Cardiac muscle cell (in vitro differentiated cells and primary cell): ENCODE data around the gene RXFP4. TPM values are rescaled to one million over a fixed set of nuclear protein-coding genes. Genes with fewer than 3 reads are reported as not detected.

Experiments
- DNase-seq, 2 donors: peaks; one replicate each; pipeline versions ENCODE4 v3.0.0 to v3.0.0-alpha.2; 2010 to 2017; ENCODE audit warnings: low read depth in 1 of 2, low spot score in 1 of 2
- H3K27ac ChIP-seq: fragments of 200-600 bp; sonication (generic); 2 replicates; pipeline ENCODE4 v1.5.1; 2016
- H3K27me3 ChIP-seq: fragments of 200-600 bp; sonication (generic); 2 replicates; pipeline ENCODE4 v1.6.0; 2016; ENCODE audit warnings: control low read depth
- H3K36me3 ChIP-seq: fragments of 200-600 bp; sonication (generic); 2 replicates; pipeline ENCODE4 v1.5.1; 2016; ENCODE audit warnings: control low read depth
- H3K4me1 ChIP-seq: fragments of 200-600 bp; sonication (generic); 2 replicates; pipeline ENCODE4 v1.8.1; 2017; ENCODE audit warnings: low read depth, mild to moderate bottlenecking, mixed run types
- H3K4me3 ChIP-seq: fragments of 200-600 bp; sonication (generic); 2 replicates; pipeline ENCODE4 v1.5.1; 2016; ENCODE audit warnings: mild to moderate bottlenecking
- H3K9me3 ChIP-seq: fragments of 200-600 bp; sonication (generic); 2 replicates; pipeline ENCODE4 v1.5.1; 2017; ENCODE audit warnings: low read depth, mild to moderate bottlenecking, control low read depth
- CTCF ChIP-seq: IDR thresholded peaks from 2 replicates; pipeline ENCODE4 v1.5.1; 2012; ENCODE audit warnings: low read depth, mild to moderate bottlenecking, low read length
- polyA plus RNA-seq: library from polyadenylated mRNA; unstranded; fragments of >200 nt; fragmentation: Nextera tagmentation; extraction: Ambion mirVana; gene quantifications from 2 replicates; pipeline ENCODE4 v1.2.1, GENCODE V29; 2016
- total RNA-seq: library from RNA; depleted of rRNA; stranded (reverse); fragments of >200 nt; gene quantifications from 2 replicates; pipeline ENCODE4 v1.2.3, GENCODE V29; 2016

The RXFP4 gene
- total and polyA plus RNA-seq, 2 experiments from 2014 or later = 0.33 TPM; not detected in 1

- H3K4me1 ChIP-seq = no peaks in the 10 kb centered on the region
- peak; percentile 99 for TF ChIP-seq CTCF
- peak; percentile 76 to 82 for DNase-seq
- no peak overlapping the region for H3K4me3 ChIP-seq
- H3K27me3 ChIP-seq = no peaks in the 10 kb centered on the region
- H3K9me3 ChIP-seq = no peaks in the 10 kb centered on the region
- no peaks in the 10 kb centered on the region for H3K36me3 ChIP-seq
- no peak overlapping the region for H3K27ac ChIP-seq
Measured at GRCh38 chr1:155989242-155990004, 48.0 kb downstream of the RXFP4 start.

DNA sequence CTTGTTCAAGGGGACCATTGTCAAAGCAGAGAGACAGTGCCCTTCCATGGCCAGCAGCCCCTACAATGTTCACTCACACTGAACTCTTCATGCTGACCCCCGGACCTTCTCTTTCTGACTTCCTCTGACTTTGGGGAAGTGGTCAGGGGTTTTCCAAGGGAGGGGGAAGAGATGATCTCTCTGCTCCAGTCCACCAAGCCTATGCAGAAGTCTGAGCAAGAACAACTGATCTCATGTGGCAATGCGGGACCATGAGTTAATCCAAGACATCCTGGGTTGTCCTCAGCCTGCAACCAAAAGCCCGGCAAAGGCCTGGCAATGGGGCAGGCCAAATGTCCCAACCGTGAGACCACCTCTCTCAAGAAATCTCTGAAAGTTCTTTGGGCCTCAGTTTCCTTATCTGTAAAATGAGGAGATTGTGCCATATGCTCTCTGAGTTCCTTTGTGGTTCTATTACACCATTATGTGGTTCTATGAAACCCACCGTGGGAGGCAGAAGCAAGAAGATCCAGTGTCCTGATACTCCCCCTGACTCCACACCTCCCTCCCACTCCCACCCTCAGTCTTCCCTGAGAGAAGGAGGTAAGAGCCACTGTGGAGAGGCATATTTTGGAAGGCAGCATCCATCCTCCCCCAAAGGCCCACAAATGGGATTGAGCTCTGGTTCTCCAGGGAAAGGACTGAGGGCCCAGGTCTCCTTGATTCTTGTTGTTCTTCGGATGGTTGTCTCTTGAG lies 48.7 kb downstream of the RXFP4 start:
- no peak overlapping the region for H3K4me3 ChIP-seq
- no peak for TF ChIP-seq CTCF
- no peak overlapping the region for H3K27ac ChIP-seq
- no peaks in the 10 kb centered on the region for H3K4me1 ChIP-seq
- DNase-seq = no peak
- H3K36me3 ChIP-seq = no peaks in the 10 kb centered on the region
- H3K27me3 ChIP-seq = no peaks in the 10 kb centered on the region
- H3K9me3 ChIP-seq = no peaks in the 10 kb centered on the region

Other genes with a start within 250 kb of the RXFP4 start
- 19.9 and 26.4 TPM in 2 replicates for gene GON4L, start 84.4 kb upstream of the RXFP4 start, total RNA-seq
- gene GON4L, start 84.4 kb upstream of the RXFP4 start, polyA plus RNA-seq = 42.0 and 44.4 TPM in 2 replicates
- 2.1 and 2.5 TPM in 2 replicates for gene SYT11, start 82.1 kb upstream of the RXFP4 start, total RNA-seq
- gene SYT11, start 82.1 kb upstream of the RXFP4 start, polyA plus RNA-seq = 1.4 and 2.3 TPM in 2 replicates
- 29.1 and 48.7 TPM in 2 replicates for gene RIT1, start 30.3 kb upstream of the RXFP4 start, total RNA-seq
- 40.6 and 54.2 TPM in 2 replicates for gene RIT1, start 30.3 kb upstream of the RXFP4 start, polyA plus RNA-seq
- 61.0 and 86.4 TPM in 2 replicates for gene KHDC4, start 7.2 kb upstream of the RXFP4 start, total RNA-seq
- gene KHDC4, start 7.2 kb upstream of the RXFP4 start, polyA plus RNA-seq = 26.6 and 31.5 TPM in 2 replicates
- 89.4 and 126 TPM in 2 replicates for gene ARHGEF2, start 36.9 kb downstream of the RXFP4 start, total RNA-seq
- gene ARHGEF2, start 36.9 kb downstream of the RXFP4 start, polyA plus RNA-seq = 38.6 and 54.9 TPM in 2 replicates
- 119 and 198 TPM in 2 replicates for gene SSR2, start 79.3 kb downstream of the RXFP4 start, total RNA-seq
- gene SSR2, start 79.3 kb downstream of the RXFP4 start, polyA plus RNA-seq = 174 and 188 TPM in 2 replicates
- gene UBQLN4, start 112.2 kb downstream of the RXFP4 start, total RNA-seq = 43.1 and 51.0 TPM in 2 replicates
- gene UBQLN4, start 112.2 kb downstream of the RXFP4 start, polyA plus RNA-seq = 29.2 and 38.5 TPM in 2 replicates
- 75.5 and 116 TPM in 2 replicates for gene LAMTOR2, start 113.1 kb downstream of the RXFP4 start, total RNA-seq
- gene LAMTOR2, start 113.1 kb downstream of the RXFP4 start, polyA plus RNA-seq = 199 and 208 TPM in 2 replicates
- gene RAB25, start 119.5 kb downstream of the RXFP4 start, total RNA-seq = 1.6 and 3.1 TPM in 2 replicates
- 2.1 and 2.4 TPM in 2 replicates for gene RAB25, start 119.5 kb downstream of the RXFP4 start, polyA plus RNA-seq
- gene MEX3A, start 140.8 kb downstream of the RXFP4 start, total RNA-seq = 48.8 and 58.6 TPM in 2 replicates
- gene MEX3A, start 140.8 kb downstream of the RXFP4 start, polyA plus RNA-seq = 17.2 and 24.8 TPM in 2 replicates
- gene LMNA, start 173.1 kb downstream of the RXFP4 start, total RNA-seq = 128 and 139 TPM in 2 replicates
- 99.4 and 149 TPM in 2 replicates for gene LMNA, start 173.1 kb downstream of the RXFP4 start, polyA plus RNA-seq
- 3.6 and 8.6 TPM in 2 replicates for gene SEMA4A, start 211.9 kb downstream of the RXFP4 start, total RNA-seq
- 0.65 and 2.9 TPM in 2 replicates for gene SEMA4A, start 211.9 kb downstream of the RXFP4 start, polyA plus RNA-seq